Measurements from ENCODE around the gene BCAS1. TPM values are rescaled to one million over a fixed set of nuclear protein-coding genes. Genes with fewer than 3 reads are reported as not detected.

Gene BCAS1, protein sequence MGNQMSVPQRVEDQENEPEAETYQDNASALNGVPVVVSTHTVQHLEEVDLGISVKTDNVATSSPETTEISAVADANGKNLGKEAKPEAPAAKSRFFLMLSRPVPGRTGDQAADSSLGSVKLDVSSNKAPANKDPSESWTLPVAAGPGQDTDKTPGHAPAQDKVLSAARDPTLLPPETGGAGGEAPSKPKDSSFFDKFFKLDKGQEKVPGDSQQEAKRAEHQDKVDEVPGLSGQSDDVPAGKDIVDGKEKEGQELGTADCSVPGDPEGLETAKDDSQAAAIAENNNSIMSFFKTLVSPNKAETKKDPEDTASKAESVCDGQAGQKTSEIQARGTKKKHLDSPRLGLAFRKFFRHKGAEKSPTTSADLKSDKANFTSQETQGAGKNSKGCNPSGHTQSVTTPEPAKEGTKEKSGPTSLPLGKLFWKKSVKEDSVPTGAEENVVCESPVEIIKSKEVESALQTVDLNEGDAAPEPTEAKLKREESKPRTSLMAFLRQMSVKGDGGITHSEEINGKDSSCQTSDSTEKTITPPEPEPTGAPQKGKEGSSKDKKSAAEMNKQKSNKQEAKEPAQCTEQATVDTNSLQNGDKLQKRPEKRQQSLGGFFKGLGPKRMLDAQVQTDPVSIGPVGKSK
- 1.1 and 1.2 TPM in 2 replicates for total RNA-seq (2013; cell fraction: nucleolus; rRNA removed)
- 0.45 and 0.54 TPM in 2 replicates for total RNA-seq (2014; rRNA removed)
- 0.72 and 0.78 TPM in 2 replicates for total RNA-seq (2014; rRNA removed; fragmentation: Illumina TruSeq; extraction: Trizol)
- 0.56 TPM in 2 replicates for total RNA-seq (2021)
- polyA plus RNA-seq (2011; ENCODE audit: low read depth): 2.0 TPM
- 0.24 and 0.34 TPM in 2 replicates for polyA plus RNA-seq (2011; rRNA removed)
- 0.23 and 0.25 TPM in 2 replicates for polyA plus RNA-seq (2011; cell fraction: cytosol; rRNA removed)
- polyA plus RNA-seq (2011; cell fraction: nucleus; rRNA removed): 0.51 and 0.66 TPM in 2 replicates
- polyA plus RNA-seq (2012): 3.0 and 5.4 TPM in 2 replicates
- 0.87 and 1.00 TPM in 2 replicates for polyA plus RNA-seq (2014; fragmentation: Illumina TruSeq; extraction: Trizol)
- polyA plus RNA-seq (2014; fragmentation: Nextera tagmentation; extraction: Ambion mirVana): under 1 TPM; 0.21 to 0.51 TPM
- 0.67 and 0.74 TPM in 2 replicates for polyA plus RNA-seq (2014; rRNA removed)
- 1 to 10 TPM in 1 of 2 experiments, under 1 TPM in 1; 0.54 to 1.4 TPM for polyA plus RNA-seq (2016; fragmentation: Nextera tagmentation; extraction: Ambion mirVana)
- 0.67 and 0.80 TPM in 2 replicates for polyA minus RNA-seq (2011; rRNA and poly(A)+ RNA removed)
- not detected in 2 replicates for polyA minus RNA-seq (2011; cell fraction: cytosol; rRNA and poly(A)+ RNA removed)
- polyA minus RNA-seq (2011; cell fraction: nucleus; rRNA and poly(A)+ RNA removed): 0.96 and 0.97 TPM in 2 replicates
- Bru-seq, nascent RNA: percentile 43 among the genes with signal in this experiment
- percentile 45 among the genes with signal in this experiment for BruChase-seq, experiment 1, labeled RNA remaining after a 6-hour chase
- BruChase-seq, experiment 2, labeled RNA remaining after a 2-hour chase: percentile 44 among the genes with signal in this experiment
- long read RNA-seq, experiment 1: 0 reads
- long read RNA-seq, experiment 2, partial matches to known transcripts: 0 of 1 reads
- long read RNA-seq, experiment 2, other reads (novel, unspliced or antisense): 1 of 1 reads

GRCh38 chr20:54070187-54070987 is at the start of gene BCAS1:
TSS of gene BCAS1 (minus strand) at chr20:54070594. CDS start at chr20:54058718, 11,876 bp downstream.
- H3K27me3 ChIP-seq (replicated peaks in 1 of 2; ENCODE audit: control insufficient read depth in 2 of 2, insufficient read depth in 2 of 2, low read length in 1 of 2): no peaks in the 10 kb centered on the region
- H4K20me1 ChIP-seq (ENCODE audit: control insufficient read depth, insufficient read depth): no peaks in the 10 kb centered on the region
- no peaks in the 10 kb centered on the region for H3K36me3 ChIP-seq (ENCODE audit: control insufficient read depth in 2 of 2, insufficient read depth in 2 of 2, low read length in 1 of 2)
- 78% methylated on average over 11 of the region's 11 CpGs for WGBS (ENCODE audit: insufficient coverage, insufficient replicate concordance, low lambda C conversion rate, missing lambda C conversion rate)
- no peak for DNase-seq (ENCODE audit: low read depth, low spot score)
- H3K9ac ChIP-seq (ENCODE audit: control insufficient read depth, insufficient read depth, low read length): no peak within 1 kb of the TSS
- ChIA-PET CTCF (interaction anchor here (1.9 kb wide), 1 partner anchor 8 kb away, joined by 10 read pairs; no protein-coding TSS in a partner anchor), RAD21 (ENCODE audit: unreplicated experiment) (no interaction called here), SMC1A (ENCODE audit: uncharacterized antibody, unreplicated experiment) (interaction anchor here (0.9 to 1.2 kb wide), 2 partner anchors 78 to 1322 kb away, joined by 3 read pairs; no protein-coding TSS in a partner anchor), POLR2A (no interaction called here)
- in situ Hi-C loops (cut with MboI) (no loop called here), intact Hi-C loops (cut with micrococcal nuclease; ENCODE audit: unreplicated experiment) (no loop called here)
- no TSS peak for BruUV-seq (replicated peaks)
- no peak within 1 kb of the TSS for H3K4me3 ChIP-seq
- H2AFZ ChIP-seq (ENCODE audit: control insufficient read depth, low read depth, low read length): no peak within 1 kb of the TSS
- H3K79me2 ChIP-seq (ENCODE audit: control insufficient read depth, insufficient read depth, low read length): no peaks in the 10 kb centered on the region
- TF ChIP-seq PAX5 (IDR thresholded peaks at IDR 0.05; ENCODE audit: borderline replicate concordance, low read depth, low read length) (no peak), ETV6 (conservative IDR thresholded peaks at IDR 0.05 in 1 of 2, IDR thresholded peaks at IDR 0.05 in 1 of 2; ENCODE audit: borderline replicate concordance in 1 of 2, low read depth in 1 of 2) (peak in 1 of 2 experiments; percentile 55; a peak in 1 of 4 replicates)
- no peak for FAIRE-seq
- no peak for ATAC-seq
- H3K4me2 ChIP-seq (ENCODE audit: control insufficient read depth, insufficient read depth): no peak within 1 kb of the TSS
- H3K9me3 ChIP-seq (replicated peaks; ENCODE audit: control insufficient read depth, insufficient read depth, low read length): no peaks in the 10 kb centered on the region
- no peak within 1 kb of the TSS for H3K27ac ChIP-seq (ENCODE audit: control insufficient read depth, insufficient read depth)
- peaks cover 17% of the 10 kb centered on the region for H3K4me1 ChIP-seq (ENCODE audit: control insufficient read depth, insufficient read depth, low read length)
